ENCODE measurements around the gene COL4A2.

Gene COL4A2

DNA sequence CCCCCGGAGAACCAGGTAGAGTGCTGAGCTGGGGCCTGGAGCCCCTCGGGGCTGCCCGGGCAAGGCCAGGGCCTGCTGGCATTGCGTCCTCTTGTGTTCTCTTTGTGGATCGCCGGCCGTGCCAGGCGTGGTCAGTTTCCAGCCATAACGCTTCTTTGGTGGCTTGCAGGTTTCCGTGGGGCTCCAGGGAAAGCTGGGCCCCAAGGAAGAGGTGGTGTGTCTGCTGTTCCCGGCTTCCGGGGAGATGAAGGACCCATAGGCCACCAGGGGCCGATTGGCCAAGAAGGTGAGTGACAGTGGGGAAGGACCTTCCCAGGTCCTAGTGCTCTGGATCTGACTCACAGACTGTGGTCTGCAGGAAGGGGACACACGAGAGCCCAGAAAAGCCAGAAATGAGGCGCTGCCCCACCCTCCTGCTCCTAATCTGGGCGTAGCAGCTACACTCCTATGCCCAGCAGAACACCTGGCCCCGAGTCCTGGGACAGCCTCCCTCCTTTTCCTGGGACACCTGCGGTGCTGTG is 197.0 kb downstream of the COL4A2 start:
- no peak for DNase-seq

DNA sequence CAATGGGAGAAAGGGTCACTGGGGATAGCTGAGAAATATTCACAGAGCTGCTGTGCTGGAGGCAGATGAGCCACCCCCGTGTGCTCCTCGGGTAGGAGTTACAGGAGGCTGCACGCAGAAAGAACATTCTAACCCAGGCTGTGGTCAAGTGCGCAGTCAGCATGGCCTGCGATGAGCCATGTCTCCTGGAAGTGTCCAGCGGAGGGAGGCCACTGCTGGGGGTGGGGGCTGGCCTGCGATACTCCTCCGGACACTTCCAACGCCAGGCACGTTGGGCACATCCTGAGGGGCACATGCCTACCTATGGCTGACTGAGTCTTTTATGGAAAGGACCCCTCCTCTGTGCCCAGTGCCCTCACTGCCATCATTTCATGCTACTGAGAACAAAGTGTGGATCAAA is 198.5 kb downstream of the COL4A2 start:
- DNase-seq, result no peak

DNA sequence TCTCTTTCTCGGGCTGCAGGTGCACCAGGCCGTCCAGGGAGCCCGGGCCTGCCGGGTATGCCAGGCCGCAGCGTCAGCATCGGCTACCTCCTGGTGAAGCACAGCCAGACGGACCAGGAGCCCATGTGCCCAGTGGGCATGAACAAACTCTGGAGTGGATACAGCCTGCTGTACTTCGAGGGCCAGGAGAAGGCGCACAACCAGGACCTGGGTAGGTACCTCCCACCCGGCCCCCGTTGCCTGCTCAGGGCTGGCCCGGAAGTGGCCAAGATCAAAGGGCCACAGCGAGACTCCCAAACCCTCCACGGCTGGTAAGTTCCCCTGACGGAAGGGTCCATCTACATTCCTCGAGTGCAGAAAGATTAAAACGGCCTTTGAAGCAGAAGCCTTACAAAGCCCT is 199.3 kb downstream of the COL4A2 start:
- no peak for DNase-seq

GRCh38 chr13:110506859-110507566 is 199.9 kb downstream of the COL4A2 start:
- DNase-seq, result no peak

DNA sequence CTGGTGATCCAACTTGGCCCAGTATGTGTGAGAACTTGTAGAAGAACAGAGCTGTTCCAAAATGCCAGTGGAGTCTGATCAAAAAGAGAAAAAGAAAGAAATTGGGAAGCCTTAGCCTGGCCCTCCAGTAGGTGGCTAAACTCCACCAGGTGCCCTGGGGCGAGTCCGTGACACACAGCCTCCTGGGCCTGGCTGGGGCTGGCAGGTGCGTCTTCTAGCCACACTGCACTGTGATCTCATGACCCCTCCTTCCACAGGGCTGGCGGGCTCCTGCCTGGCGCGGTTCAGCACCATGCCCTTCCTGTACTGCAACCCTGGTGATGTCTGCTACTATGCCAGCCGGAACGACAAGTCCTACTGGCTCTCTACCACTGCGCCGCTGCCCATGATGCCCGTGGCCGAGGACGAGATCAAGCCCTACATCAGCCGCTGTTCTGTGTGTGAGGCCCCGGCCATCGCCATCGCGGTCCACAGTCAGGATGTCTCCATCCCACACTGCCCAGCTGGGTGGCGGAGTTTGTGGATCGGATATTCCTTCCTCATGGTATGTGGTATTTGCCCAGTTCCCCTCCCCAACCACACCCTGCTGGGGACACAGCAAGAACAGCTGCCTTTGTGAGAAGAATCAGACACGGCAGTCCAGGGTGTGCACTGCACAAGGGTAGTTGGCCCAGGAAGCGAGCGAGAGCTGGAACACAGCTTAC is 200.7 kb downstream of the COL4A2 start:
- DNase-seq, result no peak

GRCh38 chr13:110509478-110509926 is 202.4 kb downstream of the COL4A2 start:
- DNase-seq, result no peak

GRCh38 chr13:110509971-110510786 is 203.1 kb downstream of the COL4A2 start:
- no peak for DNase-seq

GRCh38 chr13:110511509-110512181 is 204.6 kb downstream of the COL4A2 start:
- DNase-seq, result no peak

GRCh38 chr13:110512198-110512740 is 205.2 kb downstream of the COL4A2 start:
- no peak for DNase-seq

DNA sequence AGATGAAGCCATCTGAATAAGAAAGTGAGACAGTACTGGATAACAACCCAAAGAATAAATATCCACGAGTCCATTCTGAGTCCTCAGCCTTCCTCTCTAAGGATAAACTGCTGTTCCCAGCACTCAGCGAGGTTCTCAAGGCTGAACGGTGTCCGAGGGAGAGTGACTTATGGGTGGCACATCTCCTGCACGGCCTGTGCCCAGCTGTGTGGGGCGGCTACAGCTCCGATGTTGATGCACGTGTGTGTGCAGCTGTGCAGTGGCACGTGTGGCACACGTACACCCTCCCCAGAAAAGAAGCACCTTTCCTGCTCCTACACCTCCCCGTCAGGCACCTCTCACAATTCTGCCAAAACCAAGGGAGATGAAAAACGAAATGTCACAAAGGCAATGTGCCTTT is 209.4 kb downstream of the COL4A2 start:
- DNase-seq, result no peak

- no peak for DNase-seq
Measured at GRCh38 chr13:110517505-110518225, 210.6 kb downstream of the COL4A2 start.

DNA sequence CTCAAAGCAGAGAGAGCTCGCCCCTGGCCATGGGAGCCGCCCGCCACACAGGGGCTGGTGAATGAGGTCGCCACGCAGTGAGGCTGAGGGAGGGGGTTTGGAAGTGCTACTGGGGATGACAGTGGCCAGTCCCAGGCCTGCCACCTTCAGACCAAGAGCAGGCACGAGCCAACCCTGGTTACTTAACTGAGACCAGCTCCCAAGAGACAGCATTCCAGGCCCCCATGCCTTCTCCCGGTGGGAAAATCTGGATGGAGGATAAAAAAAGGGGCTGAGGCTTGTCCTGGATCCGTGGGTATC is 211.1 kb downstream of the COL4A2 start:
- DNase-seq, result no peak

- no peak for DNase-seq
Measured at GRCh38 chr13:110518571-110518970, 211.5 kb downstream of the COL4A2 start.

GRCh38 chr13:110519046-110519445 is 212.0 kb downstream of the COL4A2 start:
- DNase-seq, result no peak

DNA sequence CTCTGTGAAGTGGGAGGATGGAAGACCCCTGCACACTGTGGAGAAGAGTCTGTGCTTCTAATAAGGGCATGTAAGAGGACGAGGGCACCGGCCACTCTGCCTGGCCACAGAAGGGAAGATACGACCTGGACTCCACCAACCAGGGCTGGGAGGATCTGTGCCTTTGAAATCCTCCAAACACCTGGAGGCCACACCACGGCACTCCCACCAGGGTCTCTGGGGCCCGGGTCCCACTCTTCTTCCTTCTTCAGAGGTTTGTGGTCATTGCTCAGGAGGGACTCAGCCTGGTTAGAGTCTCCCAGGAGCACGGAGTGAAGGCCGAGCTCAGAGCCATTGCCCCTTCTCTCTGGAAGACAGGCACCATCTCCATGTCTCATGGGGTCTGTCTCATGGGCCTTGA is 212.4 kb downstream of the COL4A2 start:
- no peak for DNase-seq

DNA sequence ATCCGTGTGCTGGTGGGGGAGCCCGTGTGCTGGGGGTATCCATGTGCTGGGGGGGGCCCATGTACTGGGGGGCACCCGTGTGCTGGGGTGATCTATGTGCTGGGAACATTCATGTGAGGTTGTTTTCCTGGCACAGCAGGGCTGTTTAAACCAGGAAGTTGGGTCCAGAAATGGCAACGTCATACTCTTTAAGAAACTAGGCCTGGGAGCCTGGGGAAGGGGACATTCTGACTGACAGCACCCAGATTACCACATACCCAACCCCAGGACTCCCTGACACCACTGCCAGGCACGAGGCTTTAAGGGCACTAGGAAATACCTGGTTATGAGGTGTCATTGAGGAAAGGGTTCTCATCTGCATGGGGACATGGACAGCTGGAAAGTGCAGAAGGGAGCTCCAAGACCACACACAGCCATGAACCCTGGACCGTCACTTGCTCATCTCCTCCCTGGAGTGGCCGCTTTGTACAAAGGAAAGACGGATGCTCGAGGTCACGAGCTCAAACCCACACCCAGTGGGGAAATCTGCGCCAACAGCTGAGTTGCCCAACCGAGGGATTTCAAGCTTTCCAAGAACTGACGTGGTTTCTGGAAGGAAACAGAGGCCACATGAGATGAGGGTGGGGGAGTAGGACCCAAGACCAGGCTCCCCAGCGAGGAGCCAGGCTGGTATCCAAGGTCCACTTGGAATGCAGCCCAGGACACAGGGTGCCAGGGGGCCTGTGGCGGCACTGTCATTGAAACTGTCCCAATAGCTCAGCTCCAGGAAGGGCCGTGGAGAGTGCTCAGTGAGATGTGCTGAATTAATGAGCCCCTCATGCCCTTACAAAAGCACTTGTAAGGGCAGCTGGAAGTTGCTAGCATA is 213.6 kb downstream of the COL4A2 start:
- DNase-seq, result no peak

GRCh38 chr13:110521296-110521680 is 214.2 kb downstream of the COL4A2 start:
- no peak for DNase-seq

- DNase-seq, result no peak
Measured at GRCh38 chr13:110521946-110522345, 214.9 kb downstream of the COL4A2 start.

DNA sequence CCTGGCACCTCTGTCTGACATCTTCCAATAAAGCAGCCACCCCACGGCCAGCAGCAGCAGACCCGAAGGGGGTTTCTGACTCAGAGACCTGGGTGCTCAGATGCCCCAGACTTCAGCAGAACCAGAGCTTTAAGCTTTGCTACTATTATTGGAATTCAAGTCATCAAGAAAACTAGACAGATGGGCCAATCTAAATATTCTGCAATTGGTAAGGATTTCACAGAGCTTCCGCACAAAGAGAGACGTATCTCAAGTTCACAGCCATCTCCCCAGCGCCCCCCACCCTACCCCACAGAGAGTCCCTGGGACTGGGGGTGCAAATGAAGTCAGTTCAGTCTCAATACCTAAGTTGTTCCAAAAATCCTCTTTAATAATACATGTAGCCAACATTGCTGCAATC is 215.6 kb downstream of the COL4A2 start:
- no peak for DNase-seq

DNA sequence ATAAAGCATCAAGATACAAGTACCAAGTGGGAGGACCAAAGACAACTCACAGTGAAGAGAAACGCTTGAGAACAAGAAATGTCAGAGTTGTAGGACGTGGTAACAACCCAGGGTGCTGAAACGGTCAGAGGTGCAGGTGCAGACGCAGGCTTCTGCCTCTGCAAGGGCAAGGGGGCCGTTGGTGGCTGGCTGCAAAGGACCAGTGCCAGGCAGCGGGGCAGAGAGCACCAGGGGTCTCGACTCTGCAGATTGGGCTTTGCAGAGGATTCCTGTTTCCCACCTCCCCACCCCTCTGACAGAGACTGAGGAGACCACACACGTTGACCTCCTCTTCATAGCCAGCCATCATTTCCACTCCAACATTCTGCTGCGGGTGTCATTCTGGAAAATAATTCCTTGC is 216.1 kb downstream of the COL4A2 start:
- no peak for DNase-seq
